NCI-H1092 treated with DMSO at 0.1 percent for 48 hours (cell line): ENCODE data around the gene AGAP1.
"Not testable (repeated sequence)": the region's sequence is repeated elsewhere in the genome, so short reads cannot be mapped to it uniquely, and the experiment has no call there.

Source experiments
- DNase-seq: peaks from one replicate; lab custom pipeline; 2025; lab: John Stamatoyannopoulos, UW

The AGAP1 gene

DNA sequence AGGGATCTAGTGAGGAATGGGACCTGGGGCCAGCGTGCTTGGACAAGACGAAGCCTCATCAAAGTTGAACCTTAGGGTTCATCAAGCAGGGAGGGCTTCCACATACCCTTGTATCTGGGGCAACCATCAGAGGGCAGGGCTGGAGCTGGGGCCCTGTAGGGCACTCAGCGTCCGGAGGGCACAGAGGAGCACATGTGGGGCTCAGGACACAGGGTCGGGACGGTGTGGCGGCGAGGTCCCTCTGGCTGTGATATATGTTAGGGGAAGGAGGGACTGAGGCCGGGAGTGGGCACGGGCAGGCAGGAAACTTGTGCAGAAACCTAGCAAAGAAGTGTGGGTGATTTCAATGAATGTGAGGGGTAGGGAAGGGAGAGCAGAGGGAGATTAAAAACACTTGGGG, 244.0 kb downstream of the AGAP1 start:
- DNase-seq = no peak

DNA sequence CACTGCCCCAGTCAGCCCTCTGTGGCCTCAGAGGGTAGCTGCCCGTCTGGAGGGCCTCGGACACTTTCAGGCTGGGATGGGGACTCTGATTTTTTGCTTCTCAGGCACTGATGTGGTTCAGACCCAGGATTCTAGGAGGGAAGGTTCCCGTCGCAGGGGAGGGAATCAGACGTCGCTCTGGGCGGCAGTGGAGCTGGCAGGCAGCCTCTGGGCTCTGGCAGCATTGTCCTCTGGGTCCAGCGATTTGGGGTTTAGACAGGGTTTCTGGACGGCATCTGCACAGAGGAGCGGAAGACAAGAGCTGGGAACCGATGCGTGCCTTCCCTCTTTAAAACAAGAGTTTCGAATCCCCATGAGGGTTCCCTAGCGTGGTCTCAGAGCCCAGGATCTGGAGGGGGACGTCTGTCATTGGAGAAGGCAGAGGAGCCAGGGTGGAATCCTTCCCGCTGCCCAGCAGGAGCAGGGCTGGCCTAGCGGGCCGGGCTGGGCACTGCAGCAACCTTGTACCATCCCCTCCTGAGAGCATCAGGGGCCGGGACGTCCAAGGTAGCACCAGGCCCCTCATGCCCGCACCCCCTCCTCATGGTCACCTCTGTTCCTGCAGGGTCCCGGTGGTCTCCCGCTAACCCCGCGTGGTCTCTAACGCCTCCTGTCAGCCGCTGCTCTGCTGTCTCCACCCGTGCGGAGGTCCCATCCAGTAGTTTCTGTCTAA, 246.0 kb downstream of the AGAP1 start:
- no peak for DNase-seq

DNA sequence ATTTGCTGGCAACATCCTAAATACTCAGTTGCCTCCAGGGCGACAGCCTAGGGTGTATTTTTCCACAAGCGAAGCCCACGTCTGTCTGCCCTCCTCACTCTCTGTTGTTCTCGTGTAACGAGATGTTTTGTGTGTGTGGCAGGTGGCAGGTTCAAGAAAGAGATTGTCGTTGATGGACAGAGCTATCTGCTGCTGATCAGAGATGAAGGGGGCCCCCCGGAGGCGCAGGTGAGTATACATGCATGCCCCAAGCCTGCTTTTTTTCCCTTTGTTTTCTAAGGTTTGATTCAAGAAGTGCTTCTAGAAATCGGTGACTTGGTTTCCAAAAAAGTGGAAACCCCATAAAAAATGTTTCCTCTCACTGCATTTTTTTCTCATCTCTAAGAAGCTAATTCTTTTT, 247.0 kb downstream of the AGAP1 start:
- DNase-seq = peak; percentile 17

DNA sequence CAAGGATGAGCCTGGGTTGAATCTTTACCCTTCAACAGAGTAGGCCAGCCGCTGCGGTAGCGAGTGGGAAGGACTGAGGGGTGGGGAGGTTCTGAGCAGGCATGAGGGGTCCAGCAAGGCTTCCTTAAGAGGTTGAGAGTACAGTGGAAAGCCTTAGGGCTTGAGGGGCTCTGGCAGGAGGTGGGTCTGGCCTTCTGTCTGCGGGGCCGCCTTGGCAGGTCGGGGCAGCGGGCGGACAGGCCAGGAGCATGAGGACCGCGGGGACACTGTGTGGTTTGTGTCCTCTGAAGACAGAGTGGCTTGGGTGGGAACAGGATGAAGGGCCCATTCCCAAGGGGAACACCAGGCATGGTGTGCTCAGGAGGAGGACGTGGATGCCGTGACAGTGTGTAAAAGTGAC, 250.3 kb downstream of the AGAP1 start:
- DNase-seq = no peak

DNA sequence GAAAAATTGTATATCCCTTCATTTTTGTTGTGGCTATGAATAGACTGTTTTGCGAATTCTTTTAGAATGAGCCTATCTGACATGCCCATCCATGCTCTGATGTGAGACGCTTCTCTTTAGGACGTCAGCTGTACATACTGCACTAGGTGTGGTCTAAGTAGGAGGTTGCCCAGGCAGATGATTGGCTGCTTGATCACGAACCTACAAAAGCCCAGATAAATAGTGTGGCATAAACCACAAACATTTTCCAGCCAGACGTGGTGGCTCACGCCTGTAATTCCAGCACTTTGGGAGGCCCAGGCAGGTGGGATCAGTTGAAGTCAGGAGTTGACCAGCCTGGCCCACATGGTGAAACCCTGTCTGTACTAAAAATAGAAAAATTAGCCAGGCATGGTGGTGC, 251.8 kb downstream of the AGAP1 start:
- DNase-seq = no peak

DNA sequence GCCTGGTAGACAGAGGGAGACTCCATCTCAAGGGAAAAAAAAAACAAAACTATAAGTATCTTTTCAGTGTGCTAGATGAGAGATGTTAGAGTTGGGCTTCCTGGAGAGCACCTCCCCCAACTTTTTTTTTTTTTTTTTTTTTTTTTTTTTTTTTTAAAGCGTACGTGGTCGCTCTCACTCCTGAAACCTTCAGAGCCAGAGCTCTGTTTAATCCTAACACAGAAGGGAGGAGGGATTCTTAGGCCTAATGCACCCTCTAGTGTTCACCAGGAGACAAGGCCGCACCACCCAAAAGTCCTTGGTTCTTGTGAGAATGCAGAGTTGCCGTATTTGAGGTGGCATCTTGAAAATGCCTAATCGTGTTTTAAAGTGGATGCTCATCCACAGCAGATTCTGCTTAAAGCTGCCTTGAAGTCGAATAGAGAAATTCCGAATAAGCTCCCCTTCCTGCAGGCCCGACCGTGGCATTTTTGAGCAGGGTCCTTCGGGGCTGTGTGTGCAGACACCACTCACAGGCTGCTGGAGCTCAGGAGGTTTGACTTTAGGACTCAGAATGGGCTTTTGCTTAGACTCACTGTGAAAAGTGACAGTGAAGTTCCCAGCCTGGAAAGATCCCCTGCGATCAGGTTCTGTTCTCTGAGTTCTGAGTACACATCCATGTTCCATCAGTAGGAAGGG, 252.6 kb downstream of the AGAP1 start:
- DNase-seq = peak; percentile 53

DNA sequence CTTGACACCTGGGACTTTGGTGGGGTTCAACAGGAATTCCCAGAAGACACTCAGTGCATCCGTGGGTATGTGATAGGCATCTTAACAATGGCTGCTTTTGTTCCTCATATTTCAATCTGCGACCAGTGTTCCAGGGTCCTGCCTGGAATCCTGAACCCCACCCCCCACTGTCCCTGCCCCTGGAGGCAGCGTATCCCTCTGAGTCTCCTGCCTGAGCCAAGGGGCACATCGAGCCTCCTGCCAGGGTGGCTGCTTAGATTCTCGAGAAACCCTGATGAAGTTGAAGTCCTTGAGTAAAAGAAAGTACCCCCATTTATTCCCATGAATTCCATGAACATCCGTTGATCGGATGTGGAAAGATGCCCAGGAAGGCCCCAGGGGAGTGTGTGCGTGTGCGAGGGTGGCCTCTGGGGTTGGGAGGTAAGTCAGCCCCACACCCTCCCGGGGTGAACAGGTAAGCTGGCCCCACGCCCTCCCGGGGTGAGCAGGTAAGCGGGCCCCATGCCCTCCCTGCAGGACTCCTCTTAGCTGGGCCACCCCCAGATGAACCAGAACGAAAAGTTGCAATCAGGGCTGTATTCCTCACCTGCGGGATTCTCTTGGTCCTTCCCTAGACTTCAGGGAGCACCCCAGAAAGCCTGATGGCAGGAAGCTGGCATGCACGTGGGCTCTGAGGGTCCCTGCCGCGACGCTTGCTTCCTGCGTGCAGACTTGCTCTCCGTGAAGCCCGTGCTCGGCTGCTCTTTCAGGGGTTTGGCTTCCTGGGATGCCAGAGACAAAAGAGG, 253.3 kb downstream of the AGAP1 start:
- no peak for DNase-seq

DNA sequence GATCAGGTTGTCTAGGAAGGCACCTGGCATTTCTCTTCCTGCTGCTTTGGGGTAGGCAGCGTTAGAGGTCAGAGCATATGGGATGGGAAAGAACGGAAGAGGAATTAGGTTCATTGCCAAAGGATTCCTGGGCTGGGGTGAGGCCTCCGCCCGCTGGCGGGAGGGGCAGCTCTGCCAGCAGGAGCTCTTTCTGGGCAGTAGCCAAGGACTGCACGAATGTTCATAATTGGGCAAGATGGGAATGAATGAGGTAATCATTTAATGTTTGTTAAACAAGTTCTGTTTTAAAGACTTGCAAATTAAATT, 253.9 kb downstream of the AGAP1 start:
- DNase-seq = no peak

DNA sequence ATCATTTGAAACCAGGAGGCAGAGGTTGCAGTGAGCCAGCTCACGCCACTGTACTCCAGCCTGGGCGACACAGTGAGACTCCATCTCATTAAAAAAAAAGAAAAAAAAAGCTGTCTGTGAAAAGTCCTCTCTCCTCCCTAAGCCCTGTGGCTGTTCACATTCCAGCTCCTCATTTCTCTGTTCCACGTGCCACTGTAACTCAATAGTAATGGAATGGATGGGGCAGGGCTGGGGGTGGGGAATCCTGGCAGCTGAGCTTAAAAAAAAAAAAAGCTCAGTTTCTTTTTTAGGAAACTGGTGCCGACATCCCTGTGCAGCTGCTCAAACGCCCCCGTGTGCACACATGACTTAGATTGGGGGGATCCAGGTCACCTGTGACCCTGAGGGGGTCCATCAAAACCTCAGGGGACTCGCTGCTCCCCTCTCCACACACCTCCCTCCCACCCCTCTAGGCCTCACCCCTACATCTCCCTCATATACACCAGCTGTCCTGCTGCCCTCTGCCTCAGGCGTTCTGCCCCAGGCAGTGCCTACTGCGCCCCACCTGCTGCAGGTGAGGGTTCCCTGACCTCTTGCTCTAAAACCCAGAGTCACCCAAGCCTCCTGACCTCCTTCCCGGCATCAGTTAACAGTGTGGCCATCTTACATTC, 255.4 kb downstream of the AGAP1 start:
- DNase-seq = no peak

DNA sequence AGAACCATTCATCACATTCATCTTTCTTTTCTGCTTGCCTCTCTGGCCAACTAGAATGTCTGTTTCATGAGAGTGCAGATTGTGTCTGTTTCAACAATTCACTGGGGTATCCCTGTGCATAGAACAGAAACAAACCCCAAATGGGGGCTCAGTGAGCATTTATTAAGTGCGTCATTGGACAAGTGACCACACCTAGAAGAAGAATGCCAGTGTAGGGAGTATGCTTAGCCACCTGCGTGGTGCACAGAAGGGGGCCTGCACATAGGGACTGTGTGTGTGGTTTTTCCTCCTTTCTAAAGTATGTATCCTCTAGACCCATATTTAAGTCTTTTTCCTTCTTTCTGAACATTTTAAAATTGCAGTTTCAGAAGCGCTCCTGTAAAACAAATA, 255.9 kb downstream of the AGAP1 start:
- DNase-seq = no peak

DNA sequence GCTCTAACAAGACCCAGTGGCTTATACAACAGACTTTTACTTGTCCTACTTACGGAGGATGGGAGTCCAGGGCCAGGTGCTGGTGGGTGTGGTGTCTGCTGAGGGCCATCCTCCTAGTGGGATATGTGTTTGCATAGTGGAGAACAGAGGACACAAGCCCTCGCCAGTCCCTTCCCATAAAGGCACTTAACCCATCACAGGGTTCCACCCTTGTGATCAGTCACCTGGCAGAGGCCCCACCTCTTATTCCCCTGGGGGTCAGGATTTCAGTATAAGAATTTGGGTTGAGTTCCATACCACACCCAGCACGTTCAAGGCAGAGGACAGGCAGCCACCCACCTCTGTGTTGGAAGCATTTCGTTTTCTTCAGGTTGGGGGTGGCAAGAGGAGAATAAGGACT, 259.0 kb downstream of the AGAP1 start:
- no peak for DNase-seq

DNA sequence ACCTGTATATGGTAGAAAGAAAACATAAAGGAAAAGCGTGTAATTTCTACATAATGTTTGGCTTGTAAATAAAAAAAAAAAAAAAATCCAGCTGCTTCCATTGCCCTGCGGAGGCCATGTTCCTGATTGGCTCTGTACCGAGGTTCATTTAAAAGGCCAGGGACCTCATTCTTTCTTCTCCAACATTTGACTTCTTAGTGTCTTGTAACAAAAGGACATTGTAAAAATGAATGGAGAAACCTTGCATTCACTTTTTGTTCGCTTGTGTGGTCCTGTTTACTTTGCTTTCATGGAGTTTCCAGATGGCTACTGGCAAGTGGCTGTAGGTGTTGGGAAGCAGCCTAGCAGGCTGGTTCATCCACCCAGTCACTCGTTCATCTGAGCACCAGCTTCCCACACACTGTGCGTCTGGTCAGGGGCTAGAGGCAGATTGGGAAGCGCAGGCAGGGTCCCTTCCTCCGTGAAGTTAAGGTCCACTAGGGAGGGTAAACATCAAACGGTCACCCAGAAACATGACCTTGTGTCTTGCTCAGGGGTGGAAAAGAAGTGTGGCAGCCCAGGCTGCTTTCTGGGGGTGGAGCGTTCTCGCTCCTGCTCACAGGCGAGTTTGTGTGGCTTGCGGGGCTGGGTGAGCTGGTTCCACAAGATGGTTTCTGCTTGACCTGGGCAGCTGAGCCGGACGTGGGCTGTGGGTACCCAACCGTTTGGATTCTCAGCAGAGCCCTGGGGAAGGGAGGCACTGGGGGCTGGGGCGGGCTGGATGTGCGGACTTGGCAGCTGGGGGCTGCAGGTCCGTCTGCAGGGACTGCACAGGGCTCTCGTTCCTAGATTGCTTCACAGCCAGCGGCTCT, 260.7 kb downstream of the AGAP1 start:
- no peak for DNase-seq

DNA sequence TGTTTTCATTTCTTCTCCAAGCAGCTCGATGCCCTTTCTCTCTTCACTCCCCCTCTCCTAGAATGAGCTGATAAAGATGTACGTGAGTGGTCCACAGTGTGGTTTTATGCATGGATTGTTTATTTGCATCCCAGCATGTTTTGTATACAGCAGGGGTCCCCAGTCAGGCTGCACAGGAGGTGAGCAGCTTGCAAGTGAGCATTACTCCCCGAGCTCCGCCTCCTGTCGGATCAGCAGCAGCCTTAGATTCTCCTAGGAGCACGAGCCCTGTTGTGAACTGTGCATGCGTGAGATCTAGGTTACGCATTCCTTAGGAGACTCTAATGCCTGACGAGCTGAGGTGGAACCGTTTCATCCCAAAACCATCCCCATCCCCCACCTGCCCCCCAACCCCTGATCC, 262.6 kb downstream of the AGAP1 start:
- DNase-seq = no peak

DNA sequence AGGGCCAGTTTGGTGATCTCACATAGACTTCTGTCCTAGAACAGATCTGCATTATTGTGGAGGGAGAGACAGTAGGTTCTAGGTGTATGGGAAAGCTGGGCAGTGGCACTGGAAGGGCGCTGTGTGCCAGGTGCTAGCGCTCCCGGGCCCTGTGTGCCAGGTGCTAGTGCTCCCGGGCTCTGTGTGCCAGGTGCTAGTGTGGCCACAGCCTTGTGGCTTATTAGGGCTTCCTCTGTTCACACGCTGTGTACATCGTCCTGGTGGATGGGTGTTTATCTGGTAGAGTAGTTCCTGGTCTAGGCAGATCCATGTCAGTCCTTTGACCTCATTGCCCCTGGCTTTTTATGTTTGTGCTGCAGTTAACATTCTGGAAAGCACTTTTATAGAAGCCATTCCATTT, 263.4 kb downstream of the AGAP1 start:
- DNase-seq = no peak

DNA sequence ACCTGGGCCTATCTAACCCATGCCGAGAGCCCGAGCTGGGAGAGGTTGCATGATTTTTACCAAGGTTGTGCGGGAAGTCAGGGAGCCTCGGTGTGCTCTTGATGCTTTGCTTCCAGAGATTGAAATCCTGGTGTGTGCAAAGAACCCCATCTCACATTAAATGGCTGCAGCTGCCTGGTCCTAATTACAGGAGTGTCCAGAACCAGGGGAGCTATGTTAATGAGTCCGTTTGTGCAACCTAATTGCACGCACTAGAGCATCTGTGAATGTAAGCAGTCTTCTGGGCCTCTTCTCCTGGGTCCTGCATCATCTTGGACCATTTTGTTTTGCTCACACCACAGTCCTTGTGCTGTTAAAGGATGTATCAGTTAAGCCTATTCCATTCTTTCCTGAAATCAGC, 263.8 kb downstream of the AGAP1 start:
- DNase-seq = no peak

DNA sequence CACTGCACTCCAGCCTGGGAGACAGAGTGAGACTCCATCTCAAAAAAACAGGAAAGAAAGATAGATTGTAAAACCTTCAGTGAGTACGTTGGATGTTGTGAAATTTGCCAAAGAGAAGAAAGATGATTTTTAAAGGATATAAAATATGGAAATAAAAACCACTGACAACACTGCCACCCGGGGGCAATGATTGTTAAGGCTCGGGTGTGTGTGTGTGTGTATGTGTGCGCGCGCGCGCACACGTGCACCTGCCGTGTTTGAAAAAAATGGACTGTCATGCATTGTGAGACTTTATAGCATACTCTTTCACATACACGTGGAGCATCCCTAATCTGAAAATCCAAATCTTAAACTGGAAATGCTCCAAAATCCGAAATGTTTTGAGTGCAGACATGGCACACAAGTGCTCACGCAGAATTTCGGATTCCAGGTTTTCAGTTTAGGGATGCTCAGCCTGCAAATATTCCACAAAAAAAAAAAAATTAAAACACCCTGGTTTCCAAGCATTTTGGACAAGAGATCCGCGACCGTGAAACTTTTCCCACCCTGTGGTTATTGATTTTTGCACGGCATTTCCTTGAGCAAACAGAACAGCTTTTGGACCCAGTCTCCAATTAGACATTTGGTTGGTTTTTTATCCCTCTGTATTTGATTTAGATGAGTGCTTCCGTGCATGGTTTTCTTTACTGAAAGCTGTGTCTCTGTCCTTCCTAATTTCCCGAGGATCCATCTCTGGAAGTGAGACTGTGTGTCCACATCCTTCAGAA, 269.2 kb downstream of the AGAP1 start:
- peak; percentile 3 for DNase-seq

DNA sequence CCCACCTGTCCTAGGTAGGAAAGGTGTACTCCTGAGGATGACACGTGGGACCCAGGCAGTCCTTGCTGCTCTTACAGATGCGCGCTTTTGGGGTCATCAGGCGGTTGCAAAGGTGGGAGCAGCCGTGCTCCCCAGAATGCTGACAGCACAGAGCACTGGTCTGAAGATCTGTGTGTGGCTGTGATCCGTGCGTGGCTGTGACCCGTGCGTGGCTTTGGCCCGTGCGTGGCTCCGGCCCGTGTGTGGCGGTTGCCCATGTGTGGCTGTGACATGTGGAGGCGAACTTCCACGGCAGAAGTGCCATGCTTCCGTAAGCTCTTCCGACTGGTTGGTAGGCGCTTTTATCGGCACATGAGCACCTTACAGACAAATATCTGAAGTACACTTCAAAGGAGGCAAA, 270.0 kb downstream of the AGAP1 start:
- no peak for DNase-seq

DNA sequence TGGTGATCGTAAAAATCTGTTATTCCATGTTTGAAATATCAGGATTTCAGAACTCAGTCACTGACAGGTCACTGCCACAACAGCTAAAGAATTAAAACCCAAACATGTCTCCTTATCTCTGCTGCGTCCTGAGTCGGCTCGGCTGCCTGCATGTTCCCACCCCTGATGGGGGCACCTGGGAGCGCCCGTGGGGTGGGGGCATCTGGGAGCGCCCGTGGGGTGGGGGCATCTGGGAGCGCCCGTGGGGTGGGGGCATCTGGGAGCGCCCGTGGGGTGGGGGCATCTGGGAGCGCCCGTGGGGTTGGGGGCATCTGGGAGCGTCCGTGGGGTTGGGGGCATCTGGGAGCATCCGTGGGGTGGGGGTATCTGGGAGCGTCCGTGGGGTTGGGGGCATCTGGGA, 270.6 kb downstream of the AGAP1 start:
- not testable (repeated sequence) for DNase-seq

DNA sequence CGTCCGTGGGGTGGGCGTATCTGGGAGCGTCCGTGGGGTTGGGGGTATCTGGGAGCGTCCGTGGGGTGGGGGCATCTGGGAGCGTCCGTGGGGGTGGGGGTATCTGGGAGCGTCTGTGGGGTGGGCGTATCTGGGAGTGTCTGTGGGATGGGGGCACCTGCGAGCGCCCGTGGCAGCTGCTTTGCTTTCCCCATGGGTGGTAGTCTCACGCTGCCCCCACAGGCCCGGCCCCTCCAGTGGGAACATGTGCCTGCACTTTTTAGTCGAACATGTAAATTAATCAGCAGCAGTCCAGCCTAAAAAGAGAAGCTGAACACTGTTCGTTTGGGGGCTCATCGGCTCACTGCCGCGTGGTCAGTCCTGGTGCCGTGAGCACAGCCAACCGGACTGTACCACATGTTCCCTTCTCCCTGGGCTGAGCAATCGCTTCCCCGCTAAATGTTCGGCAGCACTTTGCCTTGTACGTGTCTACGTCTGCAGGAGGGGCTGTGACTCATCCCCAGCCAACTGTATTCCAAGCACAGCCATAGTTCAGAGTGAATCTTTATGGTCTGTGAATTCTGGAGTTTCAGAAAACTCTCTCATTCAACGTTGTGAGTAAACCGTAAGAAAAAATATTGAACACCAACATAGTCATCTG, 271.5 kb downstream of the AGAP1 start:
- no peak for DNase-seq

DNA sequence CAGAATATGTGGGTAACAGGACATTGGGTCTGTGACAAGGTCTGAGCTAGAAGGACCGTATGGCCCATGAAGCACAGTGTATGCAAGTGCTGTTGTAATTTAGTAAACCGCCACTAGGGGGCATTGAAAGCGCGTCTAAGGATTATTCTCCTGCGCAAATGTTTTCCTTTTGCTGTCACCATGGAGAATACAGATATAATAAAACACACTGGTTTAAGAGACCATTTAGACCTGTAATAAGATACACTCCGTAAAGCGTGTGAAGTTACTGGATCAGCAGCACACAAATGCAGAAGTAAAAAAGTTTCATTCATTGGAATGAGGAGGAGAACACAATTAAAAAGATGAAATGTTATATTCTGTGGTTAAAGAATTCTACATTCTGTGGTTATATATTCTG, 272.4 kb downstream of the AGAP1 start:
- DNase-seq = peak; percentile 27

DNA sequence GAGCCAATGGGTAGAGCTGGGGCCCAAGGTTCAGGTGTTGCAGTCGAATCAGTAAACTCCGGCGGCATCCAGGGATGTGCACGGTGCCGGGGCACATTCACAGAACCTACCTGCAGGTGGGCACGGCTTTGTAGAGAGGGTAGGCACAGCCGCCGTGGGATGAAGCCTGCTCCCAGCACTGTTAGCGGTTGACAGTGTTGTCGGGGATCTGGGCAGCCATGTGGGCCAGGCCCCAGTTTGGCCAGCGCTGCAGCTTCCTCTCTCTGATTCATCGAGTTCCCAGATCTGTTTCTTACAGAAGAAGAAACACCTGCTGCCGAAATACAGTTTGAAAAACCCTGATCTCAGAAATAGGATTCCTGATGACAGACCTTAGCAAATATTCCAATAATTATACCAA, 274.8 kb downstream of the AGAP1 start:
- no peak for DNase-seq
